ENCODE data around the gene FKBP2.

The FKBP2 gene

DNA sequence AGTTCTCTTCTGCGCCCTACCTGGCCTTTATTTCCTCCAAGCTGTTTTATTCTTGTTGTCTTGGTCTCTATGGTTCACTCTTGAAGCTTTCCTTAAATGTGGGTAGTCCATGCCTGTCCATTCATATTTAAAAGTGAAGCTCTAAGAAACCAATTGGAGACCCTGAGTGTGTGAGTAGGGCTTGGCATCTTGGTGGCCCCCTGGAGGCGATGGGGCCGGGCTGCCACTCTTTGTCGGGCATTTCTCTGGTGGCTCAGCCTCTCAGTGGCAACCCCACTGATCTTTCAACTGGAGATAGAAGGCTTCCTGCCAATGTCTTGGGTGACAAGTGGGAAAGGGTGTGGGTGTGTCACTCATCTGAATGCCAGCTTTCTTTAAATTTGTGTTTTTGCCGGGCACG, 24.0 kb upstream of the FKBP2 start:
- no peaks in the 10 kb centered on the region for H3K27me3 ChIP-seq (ENCODE audit: insufficient read depth, poor library complexity, severe bottlenecking)
- TF ChIP-seq, protein P1, sequence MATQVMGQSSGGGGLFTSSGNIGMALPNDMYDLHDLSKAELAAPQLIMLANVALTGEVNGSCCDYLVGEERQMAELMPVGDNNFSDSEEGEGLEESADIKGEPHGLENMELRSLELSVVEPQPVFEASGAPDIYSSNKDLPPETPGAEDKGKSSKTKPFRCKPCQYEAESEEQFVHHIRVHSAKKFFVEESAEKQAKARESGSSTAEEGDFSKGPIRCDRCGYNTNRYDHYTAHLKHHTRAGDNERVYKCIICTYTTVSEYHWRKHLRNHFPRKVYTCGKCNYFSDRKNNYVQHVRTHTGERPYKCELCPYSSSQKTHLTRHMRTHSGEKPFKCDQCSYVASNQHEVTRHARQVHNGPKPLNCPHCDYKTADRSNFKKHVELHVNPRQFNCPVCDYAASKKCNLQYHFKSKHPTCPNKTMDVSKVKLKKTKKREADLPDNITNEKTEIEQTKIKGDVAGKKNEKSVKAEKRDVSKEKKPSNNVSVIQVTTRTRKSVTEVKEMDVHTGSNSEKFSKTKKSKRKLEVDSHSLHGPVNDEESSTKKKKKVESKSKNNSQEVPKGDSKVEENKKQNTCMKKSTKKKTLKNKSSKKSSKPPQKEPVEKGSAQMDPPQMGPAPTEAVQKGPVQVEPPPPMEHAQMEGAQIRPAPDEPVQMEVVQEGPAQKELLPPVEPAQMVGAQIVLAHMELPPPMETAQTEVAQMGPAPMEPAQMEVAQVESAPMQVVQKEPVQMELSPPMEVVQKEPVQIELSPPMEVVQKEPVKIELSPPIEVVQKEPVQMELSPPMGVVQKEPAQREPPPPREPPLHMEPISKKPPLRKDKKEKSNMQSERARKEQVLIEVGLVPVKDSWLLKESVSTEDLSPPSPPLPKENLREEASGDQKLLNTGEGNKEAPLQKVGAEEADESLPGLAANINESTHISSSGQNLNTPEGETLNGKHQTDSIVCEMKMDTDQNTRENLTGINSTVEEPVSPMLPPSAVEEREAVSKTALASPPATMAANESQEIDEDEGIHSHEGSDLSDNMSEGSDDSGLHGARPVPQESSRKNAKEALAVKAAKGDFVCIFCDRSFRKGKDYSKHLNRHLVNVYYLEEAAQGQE (IDR thresholded peaks at IDR 0.05; ENCODE audit: insufficient replicate concordance, low read depth) = no peak
- TF ChIP-seq POLR2AphosphoS5 (IDR thresholded peaks at IDR 0.05; ENCODE audit: low read depth) = no peak
- no peak for TF ChIP-seq GABPA (IDR thresholded peaks at IDR 0.05; ENCODE audit: low read depth)
- no peak for TF ChIP-seq SPI1 (IDR thresholded peaks at IDR 0.05; ENCODE audit: borderline replicate concordance, low read depth)
- TF ChIP-seq, protein P2, sequence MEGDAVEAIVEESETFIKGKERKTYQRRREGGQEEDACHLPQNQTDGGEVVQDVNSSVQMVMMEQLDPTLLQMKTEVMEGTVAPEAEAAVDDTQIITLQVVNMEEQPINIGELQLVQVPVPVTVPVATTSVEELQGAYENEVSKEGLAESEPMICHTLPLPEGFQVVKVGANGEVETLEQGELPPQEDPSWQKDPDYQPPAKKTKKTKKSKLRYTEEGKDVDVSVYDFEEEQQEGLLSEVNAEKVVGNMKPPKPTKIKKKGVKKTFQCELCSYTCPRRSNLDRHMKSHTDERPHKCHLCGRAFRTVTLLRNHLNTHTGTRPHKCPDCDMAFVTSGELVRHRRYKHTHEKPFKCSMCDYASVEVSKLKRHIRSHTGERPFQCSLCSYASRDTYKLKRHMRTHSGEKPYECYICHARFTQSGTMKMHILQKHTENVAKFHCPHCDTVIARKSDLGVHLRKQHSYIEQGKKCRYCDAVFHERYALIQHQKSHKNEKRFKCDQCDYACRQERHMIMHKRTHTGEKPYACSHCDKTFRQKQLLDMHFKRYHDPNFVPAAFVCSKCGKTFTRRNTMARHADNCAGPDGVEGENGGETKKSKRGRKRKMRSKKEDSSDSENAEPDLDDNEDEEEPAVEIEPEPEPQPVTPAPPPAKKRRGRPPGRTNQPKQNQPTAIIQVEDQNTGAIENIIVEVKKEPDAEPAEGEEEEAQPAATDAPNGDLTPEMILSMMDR (IDR thresholded peaks at IDR 0.05; ENCODE audit: insufficient read depth, low read length) = no peak
- no peak overlapping the region for H3K27ac ChIP-seq (replicated peaks)
- H3K4me3 ChIP-seq (replicated peaks; ENCODE audit: insufficient read depth, low read length) = no peak overlapping the region
- no peak for DNase-seq (ENCODE audit: low read depth in 1 of 2, low spot score in 1 of 2)

DNA sequence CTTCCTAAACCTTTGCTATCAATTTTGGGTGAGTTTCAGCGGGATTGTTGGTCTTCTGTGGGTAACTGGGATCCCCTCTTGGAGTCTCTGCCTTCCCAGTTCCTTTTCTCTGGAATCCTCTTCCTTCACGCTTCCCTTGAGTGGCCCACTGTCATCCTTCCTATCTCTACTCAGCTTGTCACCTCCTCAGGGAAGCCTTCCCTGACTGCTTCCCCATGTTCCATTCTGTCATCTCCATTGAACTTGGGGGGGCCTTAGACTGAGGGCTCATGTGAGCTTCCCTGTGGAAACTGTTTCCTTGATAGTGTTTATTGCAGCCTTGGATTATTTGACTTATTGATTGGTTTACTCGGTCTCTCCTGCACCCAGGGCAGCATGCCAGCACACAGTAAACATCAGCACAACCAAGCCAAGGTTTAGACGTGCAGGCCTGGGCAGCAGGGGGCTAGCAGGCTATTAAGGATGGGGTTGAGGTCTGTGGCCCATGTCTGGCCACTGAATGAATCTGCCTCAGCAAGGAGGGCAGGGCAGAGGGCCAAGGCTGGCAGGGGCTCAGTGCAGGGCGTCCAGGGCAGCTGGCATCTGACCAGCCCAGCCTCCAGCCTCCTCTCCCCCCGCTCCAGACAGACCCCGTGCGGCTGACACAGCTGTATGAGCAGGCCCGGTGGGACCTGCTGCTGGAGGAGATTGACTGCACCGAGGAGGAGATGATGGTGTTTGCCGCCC, 22.1 kb upstream of the FKBP2 start:
- TF ChIP-seq, protein P1 (IDR thresholded peaks at IDR 0.05; ENCODE audit: insufficient replicate concordance, low read depth) = no peak
- TF ChIP-seq, protein P2 (IDR thresholded peaks at IDR 0.05; ENCODE audit: insufficient read depth, low read length) = no peak
- TF ChIP-seq SPI1 (IDR thresholded peaks at IDR 0.05; ENCODE audit: borderline replicate concordance, low read depth) (no peak), GABPA (IDR thresholded peaks at IDR 0.05; ENCODE audit: low read depth) (no peak), POLR2AphosphoS5 (IDR thresholded peaks at IDR 0.05; ENCODE audit: low read depth) (no peak; the same call in 1 of the 2 replicates)
- Histone ChIP-seq H3K27me3 (ENCODE audit: insufficient read depth, poor library complexity, severe bottlenecking) (no peaks in the 10 kb centered on the region), H3K27ac (replicated peaks) (no peak overlapping the region), H3K4me3 (replicated peaks; ENCODE audit: insufficient read depth, low read length) (no peak overlapping the region)
- DNase-seq (ENCODE audit: low read depth in 1 of 2, low spot score in 1 of 2) = no peak

DNA sequence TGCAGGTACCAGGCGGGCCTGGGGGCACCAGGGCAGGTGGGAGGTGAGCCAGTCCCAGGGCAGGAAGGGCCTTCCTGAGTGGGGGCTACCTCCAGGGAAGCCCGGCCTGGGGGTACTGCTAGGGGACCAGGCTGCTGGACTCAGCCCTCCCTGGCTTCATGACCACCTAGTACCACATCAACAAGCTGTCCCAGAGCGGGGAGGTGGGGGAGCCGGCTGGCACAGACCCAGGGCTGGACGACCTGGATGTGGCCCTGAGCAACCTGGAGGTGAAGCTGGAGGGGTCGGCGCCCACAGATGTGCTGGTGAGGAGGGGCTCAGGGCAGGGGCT, 21.6 kb upstream of the FKBP2 start:
- H3K27ac ChIP-seq (replicated peaks) = no peak overlapping the region
- DNase-seq (ENCODE audit: low read depth in 1 of 2, low spot score in 1 of 2) = no peak
- TF ChIP-seq SPI1 (IDR thresholded peaks at IDR 0.05; ENCODE audit: borderline replicate concordance, low read depth) = no peak
- TF ChIP-seq GABPA (IDR thresholded peaks at IDR 0.05; ENCODE audit: low read depth) = no peak
- H3K27me3 ChIP-seq (ENCODE audit: insufficient read depth, poor library complexity, severe bottlenecking) = no peaks in the 10 kb centered on the region
- H3K4me3 ChIP-seq (replicated peaks; ENCODE audit: insufficient read depth, low read length) = no peak overlapping the region

DNA sequence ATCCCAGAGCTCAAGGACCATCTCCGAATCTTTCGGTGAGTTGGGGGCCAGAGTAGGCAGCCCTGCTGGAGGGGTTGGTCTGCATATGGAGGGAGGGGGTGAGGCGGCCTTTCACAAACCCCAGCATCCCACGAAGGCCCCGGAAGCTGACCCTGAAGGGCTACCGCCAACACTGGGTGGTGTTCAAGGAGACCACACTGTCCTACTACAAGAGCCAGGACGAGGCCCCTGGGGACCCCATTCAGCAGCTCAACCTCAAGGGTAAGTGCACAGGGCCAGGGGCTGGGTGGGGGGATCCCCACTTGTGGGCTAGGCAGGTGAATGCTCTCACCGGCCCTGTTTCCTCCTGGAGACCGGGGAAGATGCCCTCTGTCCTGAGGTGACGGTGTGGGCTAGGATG, 21.1 kb upstream of the FKBP2 start:
- no peak for DNase-seq (ENCODE audit: low read depth in 1 of 2, low spot score in 1 of 2)
- TF ChIP-seq, protein P1 (IDR thresholded peaks at IDR 0.05; ENCODE audit: insufficient replicate concordance, low read depth) = no peak
- H3K4me3 ChIP-seq (replicated peaks; ENCODE audit: insufficient read depth, low read length) = no peak overlapping the region
- H3K27ac ChIP-seq (replicated peaks) = no peak overlapping the region
- H3K27me3 ChIP-seq (ENCODE audit: insufficient read depth, poor library complexity, severe bottlenecking) = no peaks in the 10 kb centered on the region
